Nephron (organoid): Measurements from ENCODE around the gene ATXN1.

Experiments used
- H3K27ac Mint-ChIP-seq, 3 experiments: 2 replicates each; pipeline ENCODE4 v1.8.0; 2020; ENCODE audit warnings: mixed read lengths in 3 of 3, mild to moderate bottlenecking in 2 of 3, moderate library complexity in 1 of 3
- H3K27me3 Mint-ChIP-seq: 2 replicates; pipeline ENCODE4 v1.8.0; 2021; ENCODE audit warnings: low read depth, mild to moderate bottlenecking, moderate library complexity, mixed read lengths
- H3K36me3 Mint-ChIP-seq: 2 replicates; pipeline ENCODE4 v1.8.0; 2020; ENCODE audit warnings: low read depth, mixed read lengths
- H3K4me1 Mint-ChIP-seq: 2 replicates; pipeline ENCODE4 v1.8.0; 2020; ENCODE audit warnings: mixed read lengths
- H3K4me3 Mint-ChIP-seq, 3 experiments: 2 replicates each; pipeline ENCODE4 v1.8.0; 2020; ENCODE audit warnings: mild to moderate bottlenecking in 3 of 3, mixed read lengths in 3 of 3, moderate library complexity in 2 of 3
- H3K9me3 Mint-ChIP-seq: 2 replicates; pipeline ENCODE4 v1.8.0; 2020; ENCODE audit warnings: mixed read lengths
- TF ChIP-seq, protein P1 (sequence below), 3 experiments: fragments of 200-600 bp; sonication (generic); IDR thresholded peaks; one replicate each; pipeline ENCODE4 v1.5.0; 2021; ENCODE audit warnings: antibody characterized with exemption in 3 of 3; ENCODE audit not compliant: unreplicated experiment in 3 of 3

The ATXN1 gene

DNA sequence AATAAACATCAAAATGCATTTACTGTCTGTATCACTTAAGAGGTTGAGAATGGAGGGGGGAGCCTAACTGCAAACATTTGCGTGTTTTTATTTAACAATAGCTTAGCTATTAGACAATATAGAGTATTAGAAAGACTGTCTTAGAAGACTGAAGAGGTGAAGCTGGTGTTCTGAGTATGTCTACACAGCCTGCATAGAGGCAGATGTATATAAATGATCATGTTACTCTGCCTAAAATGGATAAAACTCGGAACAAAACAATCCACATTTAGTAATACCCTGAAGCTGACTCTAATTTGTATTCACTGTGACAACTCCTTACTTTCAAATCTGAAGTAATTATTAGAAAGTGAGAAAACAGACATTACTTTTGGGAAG, 340.9 kb downstream of the ATXN1 start:
- H3K27me3 Mint-ChIP-seq, result no peaks in the 10 kb centered on the region
- peak overlapping the region in 1 of 3 experiments; percentile 31 for H3K27ac Mint-ChIP-seq
- no peak overlapping the region for H3K4me3 Mint-ChIP-seq
- peaks cover 41% of the 10 kb centered on the region for H3K4me1 Mint-ChIP-seq
- H3K36me3 Mint-ChIP-seq, result no peaks in the 10 kb centered on the region
- TF ChIP-seq, protein P1, sequence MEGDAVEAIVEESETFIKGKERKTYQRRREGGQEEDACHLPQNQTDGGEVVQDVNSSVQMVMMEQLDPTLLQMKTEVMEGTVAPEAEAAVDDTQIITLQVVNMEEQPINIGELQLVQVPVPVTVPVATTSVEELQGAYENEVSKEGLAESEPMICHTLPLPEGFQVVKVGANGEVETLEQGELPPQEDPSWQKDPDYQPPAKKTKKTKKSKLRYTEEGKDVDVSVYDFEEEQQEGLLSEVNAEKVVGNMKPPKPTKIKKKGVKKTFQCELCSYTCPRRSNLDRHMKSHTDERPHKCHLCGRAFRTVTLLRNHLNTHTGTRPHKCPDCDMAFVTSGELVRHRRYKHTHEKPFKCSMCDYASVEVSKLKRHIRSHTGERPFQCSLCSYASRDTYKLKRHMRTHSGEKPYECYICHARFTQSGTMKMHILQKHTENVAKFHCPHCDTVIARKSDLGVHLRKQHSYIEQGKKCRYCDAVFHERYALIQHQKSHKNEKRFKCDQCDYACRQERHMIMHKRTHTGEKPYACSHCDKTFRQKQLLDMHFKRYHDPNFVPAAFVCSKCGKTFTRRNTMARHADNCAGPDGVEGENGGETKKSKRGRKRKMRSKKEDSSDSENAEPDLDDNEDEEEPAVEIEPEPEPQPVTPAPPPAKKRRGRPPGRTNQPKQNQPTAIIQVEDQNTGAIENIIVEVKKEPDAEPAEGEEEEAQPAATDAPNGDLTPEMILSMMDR (IDR thresholded peaks at IDR 0.05; ENCODE audit: unreplicated experiment in 3 of 3), result no peak
- no peaks in the 10 kb centered on the region for H3K9me3 Mint-ChIP-seq

DNA sequence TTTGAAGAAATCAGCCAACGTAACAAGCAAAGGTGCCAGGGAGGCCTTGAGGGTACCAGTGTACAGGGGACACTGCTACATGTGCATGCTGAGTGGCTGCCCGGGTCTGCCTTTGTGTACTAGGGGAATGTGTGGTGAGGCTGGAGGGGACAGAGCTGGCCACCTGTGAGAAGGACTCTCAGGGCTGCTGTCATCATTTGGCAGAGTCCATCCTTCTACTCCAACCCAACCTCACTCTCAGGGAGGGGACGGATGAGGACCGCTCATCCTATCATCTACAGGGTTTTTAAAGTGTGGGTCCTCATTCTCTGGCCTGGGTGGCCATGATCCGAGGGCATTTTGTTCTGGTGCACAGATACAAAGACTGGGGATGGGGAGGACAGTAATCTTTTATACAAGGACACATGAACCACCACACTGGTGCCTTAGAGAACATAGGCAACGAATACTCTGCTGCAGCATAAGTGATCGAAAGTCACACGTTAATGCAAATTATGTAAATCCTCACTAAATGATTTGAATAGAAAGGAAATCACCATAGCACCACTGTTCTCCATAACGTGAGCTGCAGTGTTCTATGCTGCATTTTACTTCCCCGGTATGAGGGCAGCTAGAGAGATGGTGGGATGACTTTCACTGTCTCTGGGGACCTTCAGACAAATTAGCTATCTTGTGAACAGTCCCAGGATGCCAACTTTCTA, 341.5 kb downstream of the ATXN1 start:
- Mint-ChIP-seq H3K36me3 (no peaks in the 10 kb centered on the region), H3K27me3 (no peaks in the 10 kb centered on the region), H3K27ac (peak overlapping the region in 1 of 3 experiments; percentile 31), H3K4me1 (peaks cover 39% of the 10 kb centered on the region), H3K9me3 (no peaks in the 10 kb centered on the region), H3K4me3 (no peak overlapping the region)
- TF ChIP-seq, protein P1 (IDR thresholded peaks at IDR 0.05; ENCODE audit: unreplicated experiment in 3 of 3), result no peak

DNA sequence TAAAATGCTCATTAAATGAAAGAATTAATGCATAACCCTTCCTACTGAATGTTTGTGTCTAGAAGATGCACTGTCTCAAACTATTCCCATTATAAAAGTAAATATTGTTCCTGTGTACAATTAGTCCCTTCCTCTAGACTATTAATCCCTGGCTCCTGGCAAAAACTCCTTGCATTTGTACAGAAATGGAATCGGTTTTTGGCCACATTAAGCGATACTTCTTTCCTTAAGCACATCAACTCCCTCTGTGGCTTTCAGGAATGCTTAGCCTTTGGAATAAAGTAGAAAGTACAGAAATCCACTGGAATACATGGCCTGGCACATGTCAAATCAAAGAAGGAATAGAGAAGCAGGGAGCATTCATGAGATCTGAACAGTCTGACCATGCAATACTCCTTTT, 343.1 kb downstream of the ATXN1 start:
- H3K27me3 Mint-ChIP-seq, result no peaks in the 10 kb centered on the region
- H3K9me3 Mint-ChIP-seq, result no peaks in the 10 kb centered on the region
- H3K36me3 Mint-ChIP-seq, result no peaks in the 10 kb centered on the region
- H3K4me3 Mint-ChIP-seq, result no peak overlapping the region
- no peak overlapping the region for H3K27ac Mint-ChIP-seq
- H3K4me1 Mint-ChIP-seq, result peaks cover 51% of the 10 kb centered on the region
- TF ChIP-seq, protein P1 (IDR thresholded peaks at IDR 0.05; ENCODE audit: unreplicated experiment in 3 of 3), result no peak

DNA sequence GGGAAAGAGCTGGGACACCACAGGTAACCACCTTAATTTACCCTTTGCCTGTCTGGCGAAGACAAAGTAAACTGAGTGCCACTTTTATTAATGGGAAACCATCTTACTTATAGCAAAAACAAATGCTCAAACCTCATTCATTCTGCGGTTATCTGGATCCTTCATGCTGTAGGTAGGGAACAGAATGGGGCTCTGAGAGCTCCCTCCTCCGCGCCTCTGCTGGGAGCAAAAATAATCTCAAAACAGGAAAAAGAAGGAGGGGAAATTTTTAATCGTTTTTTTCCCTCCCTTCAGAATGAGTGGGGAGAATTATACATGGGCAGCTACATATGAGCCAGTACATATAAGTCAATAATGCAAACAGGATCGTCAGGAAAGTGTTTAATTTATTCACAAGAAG, 345.6 kb downstream of the ATXN1 start:
- no peak overlapping the region for H3K27ac Mint-ChIP-seq
- H3K27me3 Mint-ChIP-seq, result no peaks in the 10 kb centered on the region
- H3K4me1 Mint-ChIP-seq, result peaks cover 41% of the 10 kb centered on the region
- TF ChIP-seq, protein P1 (IDR thresholded peaks at IDR 0.05; ENCODE audit: unreplicated experiment in 3 of 3), result no peak
- no peaks in the 10 kb centered on the region for H3K9me3 Mint-ChIP-seq
- H3K4me3 Mint-ChIP-seq, result no peak overlapping the region
- no peaks in the 10 kb centered on the region for H3K36me3 Mint-ChIP-seq

DNA sequence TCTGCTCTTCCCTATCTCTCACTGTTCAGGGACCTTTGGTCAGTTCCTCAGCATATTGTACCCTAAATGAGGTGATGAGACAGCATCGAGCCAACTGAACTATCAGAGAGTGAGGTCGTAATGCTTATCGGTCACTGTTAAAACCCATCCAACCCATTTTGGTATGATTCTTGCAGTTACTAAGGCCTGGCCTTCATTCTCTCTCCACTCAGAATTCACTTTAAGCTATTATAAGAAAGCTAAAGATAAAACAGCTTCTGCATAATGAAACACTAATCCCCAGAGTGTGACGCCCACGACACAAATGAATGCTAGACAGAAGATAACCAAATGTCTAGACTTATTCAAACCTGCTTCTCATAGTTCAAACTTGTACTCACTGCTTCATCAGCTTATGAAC, 347.1 kb downstream of the ATXN1 start:
- Mint-ChIP-seq H3K4me3 (no peak overlapping the region), H3K36me3 (no peaks in the 10 kb centered on the region), H3K4me1 (peaks cover 35% of the 10 kb centered on the region), H3K27ac (peak overlapping the region in 2 of 3 experiments; percentile 64 to 75), H3K27me3 (no peaks in the 10 kb centered on the region), H3K9me3 (no peaks in the 10 kb centered on the region)
- TF ChIP-seq, protein P1 (IDR thresholded peaks at IDR 0.05; ENCODE audit: unreplicated experiment in 3 of 3), result no peak

DNA sequence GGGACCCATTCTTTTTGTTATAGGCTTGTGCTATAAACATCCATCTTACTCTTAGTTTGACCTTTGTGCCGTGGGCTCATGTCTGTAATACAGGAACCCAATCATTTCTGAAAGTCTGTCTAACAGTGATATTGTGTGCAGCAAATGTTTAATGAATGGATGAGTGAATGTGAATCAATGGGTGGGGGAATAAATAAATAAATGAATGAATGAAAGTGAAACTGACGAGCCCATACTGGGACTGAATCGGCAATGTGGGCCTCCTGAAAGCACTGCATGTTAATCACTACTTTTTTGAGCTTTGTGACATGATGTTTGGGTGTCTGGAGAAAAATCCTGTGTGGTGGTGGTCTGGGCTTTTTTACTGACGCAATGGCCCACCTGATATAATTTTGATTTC, 347.9 kb downstream of the ATXN1 start:
- Mint-ChIP-seq H3K36me3 (no peaks in the 10 kb centered on the region), H3K27me3 (no peaks in the 10 kb centered on the region)
- TF ChIP-seq, protein P1 (IDR thresholded peaks at IDR 0.05; ENCODE audit: unreplicated experiment in 3 of 3), result no peak

More for the DNA sequence above, 347.9 kb downstream of the ATXN1 start:
- peaks cover 35% of the 10 kb centered on the region for H3K4me1 Mint-ChIP-seq
- no peak overlapping the region for H3K4me3 Mint-ChIP-seq
- no peaks in the 10 kb centered on the region for H3K9me3 Mint-ChIP-seq
- H3K27ac Mint-ChIP-seq, result peak overlapping the region in 1 of 3 experiments; percentile 64
